Activated CD8-positive, alpha-beta T cell treated with anti-CD3 and anti-CD28 coated beads for 36 hours (primary cell): ENCODE measurements around the gene PNCK. TPM values are rescaled to one million over a fixed set of nuclear protein-coding genes. Genes with fewer than 3 reads are reported as not detected.
"Not testable (repeated sequence)": the region's sequence is repeated elsewhere in the genome, so short reads cannot be mapped to it uniquely, and the experiment has no call there.

ENCODE experiments used
- ATAC-seq: fragments of 200-7000 bp; cut with Tn5 transposase; one replicate; pipeline ENCODE4 v1.10.0; 2021; ENCODE audit warnings: mild to moderate bottlenecking, moderate library complexity
- CTCF ChIA-PET: fragments of 350-600 bp; sonication (Branson Sonifier 250); formaldehyde crosslinking; loops from one replicate; lab custom pipeline; 2021; ENCODE audit warnings: antibody characterized with exemption; lab: Charles Lee
- POLR2A ChIA-PET: fragments of 350-600 bp; sonication (Branson Sonifier 250); formaldehyde crosslinking; loops from one replicate; lab custom pipeline; 2021; ENCODE audit warnings: antibody characterized with exemption; lab: Charles Lee
- DNase-seq: peaks from one replicate; pipeline ENCODE4 v3.0.0-alpha.2; 2020
- H3K27ac Mint-ChIP-seq: one replicate; pipeline ENCODE4 v1.8.0; 2021; ENCODE audit warnings: mild to moderate bottlenecking, mixed read lengths
- H3K27me3 Mint-ChIP-seq: one replicate; pipeline ENCODE4 v1.8.0; 2021; ENCODE audit warnings: mixed read lengths
- H3K36me3 Mint-ChIP-seq: one replicate; pipeline ENCODE4 v1.8.0; 2021; ENCODE audit warnings: low read depth, mixed read lengths
- H3K4me1 Mint-ChIP-seq: one replicate; pipeline ENCODE4 v1.8.0; 2021; ENCODE audit warnings: low read depth, mixed read lengths
- H3K4me3 Mint-ChIP-seq: one replicate; pipeline ENCODE4 v1.8.0; 2021; ENCODE audit warnings: mild to moderate bottlenecking, moderate library complexity, mixed read lengths
- H3K9me3 Mint-ChIP-seq: one replicate; pipeline ENCODE4 v1.8.0; 2021; ENCODE audit warnings: mixed read lengths
- intact Hi-C: fragments of 100-400 bp; cut with micrococcal nuclease; formaldehyde crosslinking; loops from one replicate; pipeline ENCODE4 v1.10.0; 2022
- total RNA-seq, 2 experiments: library from RNA; stranded (reverse); gene quantifications; one replicate each; pipeline ENCODE4 v1.2.3, GENCODE V29; 2021
- TF ChIP-seq, protein P1 (sequence below): fragments of 200-600 bp; IDR thresholded peaks from one replicate; pipeline ENCODE4 v1.8.0; 2022; ENCODE audit warnings: antibody characterized with exemption, mild to moderate bottlenecking

PNCK gene
- total RNA-seq, 2 experiments from 2014 or later, result 0.70 to 1.1 TPM

- Mint-ChIP-seq H3K4me1 (no peaks in the 10 kb centered on the region), H3K27ac (no peak overlapping the region), H3K36me3 (peaks cover 4% of the 10 kb centered on the region), H3K27me3 (peaks cover 3% of the 10 kb centered on the region), H3K9me3 (no peaks in the 10 kb centered on the region), H3K4me3 (no peak overlapping the region)
- ChIA-PET CTCF (no interaction called here), POLR2A (no interaction called here)
- intact Hi-C loops, result no loop called here
- DNase-seq (no peak), ATAC-seq (no peak)
- TF ChIP-seq, protein P1, sequence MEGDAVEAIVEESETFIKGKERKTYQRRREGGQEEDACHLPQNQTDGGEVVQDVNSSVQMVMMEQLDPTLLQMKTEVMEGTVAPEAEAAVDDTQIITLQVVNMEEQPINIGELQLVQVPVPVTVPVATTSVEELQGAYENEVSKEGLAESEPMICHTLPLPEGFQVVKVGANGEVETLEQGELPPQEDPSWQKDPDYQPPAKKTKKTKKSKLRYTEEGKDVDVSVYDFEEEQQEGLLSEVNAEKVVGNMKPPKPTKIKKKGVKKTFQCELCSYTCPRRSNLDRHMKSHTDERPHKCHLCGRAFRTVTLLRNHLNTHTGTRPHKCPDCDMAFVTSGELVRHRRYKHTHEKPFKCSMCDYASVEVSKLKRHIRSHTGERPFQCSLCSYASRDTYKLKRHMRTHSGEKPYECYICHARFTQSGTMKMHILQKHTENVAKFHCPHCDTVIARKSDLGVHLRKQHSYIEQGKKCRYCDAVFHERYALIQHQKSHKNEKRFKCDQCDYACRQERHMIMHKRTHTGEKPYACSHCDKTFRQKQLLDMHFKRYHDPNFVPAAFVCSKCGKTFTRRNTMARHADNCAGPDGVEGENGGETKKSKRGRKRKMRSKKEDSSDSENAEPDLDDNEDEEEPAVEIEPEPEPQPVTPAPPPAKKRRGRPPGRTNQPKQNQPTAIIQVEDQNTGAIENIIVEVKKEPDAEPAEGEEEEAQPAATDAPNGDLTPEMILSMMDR, result no peak
Measured at GRCh38 chrX:153693216-153694086, 19.8 kb upstream of the PNCK start.

DNA sequence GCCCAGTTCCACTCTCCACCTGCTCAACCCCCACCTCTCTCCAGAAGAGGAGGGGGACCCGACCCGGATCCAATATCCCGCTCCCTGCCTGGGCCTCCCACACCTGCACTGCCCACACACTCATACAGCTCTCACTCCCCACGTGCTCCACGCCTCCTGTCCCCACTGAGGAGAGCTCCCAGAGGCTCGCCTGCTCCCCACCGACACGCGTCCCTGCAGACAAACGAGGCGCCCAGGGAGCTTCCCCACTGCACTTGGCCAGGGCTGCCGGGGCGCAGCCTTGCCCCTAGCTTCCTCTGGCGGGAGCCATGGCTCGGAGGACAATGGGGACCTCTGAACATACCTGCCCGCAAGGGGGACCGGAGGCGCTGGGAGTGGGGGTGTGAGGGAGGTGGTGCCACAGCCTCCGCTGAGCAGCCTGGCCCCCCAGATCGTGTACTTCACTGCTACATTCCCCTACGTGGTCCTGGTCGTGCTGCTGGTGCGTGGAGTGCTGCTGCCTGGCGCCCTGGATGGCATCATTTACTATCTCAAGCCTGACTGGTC, 19.1 kb upstream of the PNCK start:
- intact Hi-C loops, result no loop called here
- TF ChIP-seq, protein P1, result no peak
- Mint-ChIP-seq H3K27me3 (peaks cover 3% of the 10 kb centered on the region), H3K27ac (no peak overlapping the region), H3K4me3 (no peak overlapping the region), H3K36me3 (peaks cover 4% of the 10 kb centered on the region), H3K4me1 (no peaks in the 10 kb centered on the region), H3K9me3 (no peaks in the 10 kb centered on the region)
- ATAC-seq, result no peak
- ChIA-PET CTCF (no interaction called here), POLR2A (no interaction called here)
- DNase-seq, result no peak

DNA sequence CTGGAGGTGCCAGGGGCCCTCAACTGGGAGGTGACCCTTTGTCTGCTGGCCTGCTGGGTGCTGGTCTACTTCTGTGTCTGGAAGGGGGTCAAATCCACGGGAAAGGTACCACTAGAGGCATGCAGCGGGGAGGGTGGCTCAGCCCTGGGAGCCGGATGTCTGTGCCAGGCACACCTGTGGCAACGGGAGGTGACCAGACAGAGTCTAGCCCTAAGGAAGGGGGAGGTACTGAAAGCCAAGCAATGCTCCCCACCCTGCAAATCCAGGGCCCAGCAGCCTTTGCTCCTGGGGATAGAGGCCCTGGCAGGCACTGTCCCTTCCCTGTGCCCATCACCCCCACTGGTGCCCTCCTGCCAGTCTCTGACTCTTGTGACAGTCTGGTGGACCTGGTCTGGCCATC, 18.4 kb upstream of the PNCK start:
- Mint-ChIP-seq H3K9me3 (no peaks in the 10 kb centered on the region), H3K4me1 (no peaks in the 10 kb centered on the region), H3K36me3 (peaks cover 3% of the 10 kb centered on the region), H3K27me3 (peaks cover 3% of the 10 kb centered on the region), H3K27ac (no peak overlapping the region), H3K4me3 (no peak overlapping the region)
- ChIA-PET POLR2A (no interaction called here), CTCF (no interaction called here)
- ATAC-seq, result no peak
- DNase-seq, result no peak
- intact Hi-C loops, result no loop called here
- TF ChIP-seq, protein P1, result no peak

- ATAC-seq, H3K27me3 Mint-ChIP-seq, POLR2A ChIA-PET, CTCF ChIA-PET, H3K27ac Mint-ChIP-seq, intact Hi-C loops, H3K36me3 Mint-ChIP-seq, H3K4me1 Mint-ChIP-seq, H3K4me3 Mint-ChIP-seq, H3K9me3 Mint-ChIP-seq, DNase-seq: not testable (repeated sequence)
Measured at GRCh38 chrX:153691032-153691827, 17.6 kb upstream of the PNCK start.

GRCh38 chrX:153690466-153690865, 16.9 kb upstream of the PNCK start:
- TF ChIP-seq, protein P1, result no peak
- Mint-ChIP-seq H3K9me3 (no peaks in the 10 kb centered on the region), H3K36me3 (no peaks in the 10 kb centered on the region), H3K27ac (no peak overlapping the region), H3K27me3 (peaks cover 6% of the 10 kb centered on the region), H3K4me3 (no peak overlapping the region), H3K4me1 (no peaks in the 10 kb centered on the region)
- intact Hi-C loops, result no loop called here
- ChIA-PET CTCF (no interaction called here), POLR2A (no interaction called here)
- ATAC-seq, result no peak
- no peak for DNase-seq
